Measurements from ENCODE around the gene GAPVD1. TPM values are rescaled to one million over a fixed set of nuclear protein-coding genes. Genes with fewer than 3 reads are reported as not detected.

Gene GAPVD1
- total and polyA plus RNA-seq, 8 donors, result 6.2 to 23.3 (median 16.0) TPM

DNA sequence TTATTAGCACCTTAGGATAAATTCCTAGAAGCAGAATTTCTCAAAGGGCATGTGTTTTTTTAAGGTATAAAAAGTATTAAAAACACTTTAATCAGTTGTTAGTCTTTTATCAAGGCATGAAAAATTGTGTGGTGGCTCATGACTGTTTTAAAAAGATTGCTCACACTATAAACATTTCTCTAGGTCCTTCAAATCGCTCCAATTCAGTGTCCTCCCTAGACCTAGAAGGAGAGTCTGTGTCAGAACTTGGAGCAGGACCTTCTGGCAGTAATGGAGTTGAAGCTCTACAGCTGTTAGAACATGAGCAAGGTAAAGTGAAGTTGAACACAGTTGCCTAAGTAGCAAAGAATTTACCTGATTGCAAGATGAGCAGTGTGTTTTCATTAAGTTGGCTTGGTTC, 62.0 kb downstream of the GAPVD1 start:
- DNase-seq, result no peak
- FAIRE-seq, result no peak
- Histone ChIP-seq H3K36me3 (peaks cover 5 to 30% (median 6%) of the 10 kb centered on the region in 3 donors), H3K27ac (no peak overlapping the region), H3K9me3 (no peaks in the 10 kb centered on the region), H3K27me3 (no peaks in the 10 kb centered on the region), H3K4me1 (no peaks in the 10 kb centered on the region), H3K4me3 (no peak overlapping the region)
- TF ChIP-seq, protein P1, sequence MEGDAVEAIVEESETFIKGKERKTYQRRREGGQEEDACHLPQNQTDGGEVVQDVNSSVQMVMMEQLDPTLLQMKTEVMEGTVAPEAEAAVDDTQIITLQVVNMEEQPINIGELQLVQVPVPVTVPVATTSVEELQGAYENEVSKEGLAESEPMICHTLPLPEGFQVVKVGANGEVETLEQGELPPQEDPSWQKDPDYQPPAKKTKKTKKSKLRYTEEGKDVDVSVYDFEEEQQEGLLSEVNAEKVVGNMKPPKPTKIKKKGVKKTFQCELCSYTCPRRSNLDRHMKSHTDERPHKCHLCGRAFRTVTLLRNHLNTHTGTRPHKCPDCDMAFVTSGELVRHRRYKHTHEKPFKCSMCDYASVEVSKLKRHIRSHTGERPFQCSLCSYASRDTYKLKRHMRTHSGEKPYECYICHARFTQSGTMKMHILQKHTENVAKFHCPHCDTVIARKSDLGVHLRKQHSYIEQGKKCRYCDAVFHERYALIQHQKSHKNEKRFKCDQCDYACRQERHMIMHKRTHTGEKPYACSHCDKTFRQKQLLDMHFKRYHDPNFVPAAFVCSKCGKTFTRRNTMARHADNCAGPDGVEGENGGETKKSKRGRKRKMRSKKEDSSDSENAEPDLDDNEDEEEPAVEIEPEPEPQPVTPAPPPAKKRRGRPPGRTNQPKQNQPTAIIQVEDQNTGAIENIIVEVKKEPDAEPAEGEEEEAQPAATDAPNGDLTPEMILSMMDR (IDR thresholded peaks at IDR 0.05), result no peak
- intact Hi-C loops (cut with DNase I), result no loop called here
- ATAC-seq, result no peak
- 92 to 97% methylated on average over 1 of the region's 1 CpG for WGBS, 2 donors

DNA sequence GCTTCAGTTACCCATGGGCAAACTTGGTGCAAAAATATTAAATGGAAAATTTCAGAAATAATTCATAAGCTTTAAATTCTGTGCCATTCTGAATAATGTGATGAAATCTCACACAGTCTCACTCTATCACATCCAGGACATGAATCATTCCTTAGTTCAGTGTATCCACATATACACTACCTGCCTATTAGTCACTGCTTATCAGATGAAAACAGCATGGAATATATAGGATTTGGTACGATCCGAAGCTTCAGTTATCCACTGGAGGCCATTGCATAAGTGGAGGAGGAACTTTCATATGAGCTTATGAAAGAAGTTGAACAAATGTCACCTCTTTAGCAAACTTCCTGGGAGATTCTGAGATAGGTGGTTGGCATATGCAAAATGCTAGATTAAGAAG, 64.2 kb downstream of the GAPVD1 start:
- H3K4me3 ChIP-seq, result no peak overlapping the region
- H3K27ac ChIP-seq, result no peak overlapping the region
- no peaks in the 10 kb centered on the region for H3K27me3 ChIP-seq
- WGBS, 2 donors, result 94 to 96% methylated on average over 2 of the region's 2 CpGs
- no peak for ATAC-seq
- no peak for FAIRE-seq
- H3K9me3 ChIP-seq, result no peaks in the 10 kb centered on the region
- intact Hi-C loops (cut with DNase I), result no loop called here
- TF ChIP-seq, protein P1 (IDR thresholded peaks at IDR 0.05), result no peak
- no peaks in the 10 kb centered on the region for H3K4me1 ChIP-seq
- H3K36me3 ChIP-seq, result peaks cover 5 to 37% (median 6%) of the 10 kb centered on the region in 3 donors
- DNase-seq, result no peak

DNA sequence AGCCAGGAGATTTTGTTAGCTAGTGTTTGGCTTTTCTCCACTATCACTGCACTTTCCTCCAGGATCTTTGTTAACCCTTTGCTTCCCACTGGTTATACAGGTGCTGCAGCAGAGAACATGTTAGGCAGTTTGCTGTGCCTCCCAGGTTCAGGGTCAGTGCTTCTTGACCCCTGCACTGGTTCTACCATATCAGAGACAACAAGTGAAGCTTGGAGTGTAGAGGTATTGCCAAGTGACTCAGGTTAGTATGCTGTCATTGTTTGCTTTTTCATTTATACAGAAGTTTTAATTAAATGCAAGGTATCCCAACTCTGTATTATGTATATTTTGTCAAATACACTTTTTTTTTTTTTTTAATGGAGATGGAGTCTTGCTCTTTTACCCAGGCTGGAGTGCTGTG, 68.4 kb downstream of the GAPVD1 start:
- FAIRE-seq (no peak), ATAC-seq (peak in 1 of 4 donors; percentile 8), DNase-seq (no peak)
- intact Hi-C loops (cut with DNase I), result no loop called here
- H3K4me3 ChIP-seq, result no peak overlapping the region
- TF ChIP-seq, protein P1 (IDR thresholded peaks at IDR 0.05), result no peak
- H3K27me3 ChIP-seq, result no peaks in the 10 kb centered on the region
- peaks cover 0 to 46% (median 5%) of the 10 kb centered on the region in 3 donors for H3K36me3 ChIP-seq
- no peaks in the 10 kb centered on the region for H3K4me1 ChIP-seq
- H3K9me3 ChIP-seq, result no peaks in the 10 kb centered on the region
- no peak overlapping the region for H3K27ac ChIP-seq

DNA sequence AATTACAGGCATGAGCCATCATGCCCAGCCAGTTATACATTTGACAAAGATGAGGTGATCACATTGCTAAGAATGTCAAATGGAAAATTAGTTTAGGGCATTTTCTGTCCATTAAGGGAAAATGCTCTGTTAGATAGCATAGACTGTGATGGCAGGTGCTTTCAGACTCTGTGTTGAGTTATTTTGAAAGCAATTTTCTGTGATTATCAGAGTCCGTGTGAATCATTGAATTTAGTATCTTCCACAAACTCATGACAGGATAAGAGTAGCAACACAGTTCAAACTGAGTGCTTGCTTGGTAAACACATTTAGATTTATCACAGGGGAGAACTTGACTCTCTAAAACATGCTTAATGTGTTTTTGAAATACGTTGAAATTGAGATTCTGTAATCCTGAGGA, 69.0 kb downstream of the GAPVD1 start:
- WGBS, 2 donors, result 80 to 81% methylated on average over 2 of the region's 2 CpGs
- DNase-seq, result no peak
- no peaks in the 10 kb centered on the region for H3K27me3 ChIP-seq
- no peak overlapping the region for H3K27ac ChIP-seq
- intact Hi-C loops (cut with DNase I), result no loop called here
- FAIRE-seq, result no peak
- H3K36me3 ChIP-seq, result peaks cover 0 to 45% (median 5%) of the 10 kb centered on the region in 3 donors
- no peaks in the 10 kb centered on the region for H3K9me3 ChIP-seq
- no peak overlapping the region for H3K4me3 ChIP-seq
- H3K4me1 ChIP-seq, result no peaks in the 10 kb centered on the region
- TF ChIP-seq, protein P1 (IDR thresholded peaks at IDR 0.05), result no peak
- no peak for ATAC-seq

DNA sequence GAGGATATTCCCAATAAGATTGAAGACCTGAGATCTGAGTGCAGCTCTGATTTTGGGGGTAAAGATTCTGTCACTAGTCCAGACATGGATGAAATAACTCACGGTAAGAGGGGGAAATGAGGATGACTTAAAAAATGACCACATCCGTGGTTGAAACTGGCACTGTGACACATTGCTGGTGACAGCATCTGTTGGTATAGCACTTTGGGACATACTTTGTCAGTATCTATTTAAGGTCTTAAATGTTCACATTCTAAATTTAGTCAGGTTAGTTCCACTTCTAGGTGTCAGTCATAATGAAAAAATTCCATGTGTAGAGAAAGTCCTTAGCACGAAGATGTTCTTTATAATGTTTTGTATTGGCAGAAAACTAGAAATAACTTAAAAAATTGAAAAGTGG, 70.9 kb downstream of the GAPVD1 start:
- 90 to 95% methylated on average over 3 of the region's 3 CpGs for WGBS, 2 donors
- DNase-seq (no peak), FAIRE-seq (no peak), ATAC-seq (no peak)
- Histone ChIP-seq H3K27me3 (no peaks in the 10 kb centered on the region), H3K4me3 (no peak overlapping the region), H3K36me3 (peaks cover 4 to 32% (median 5%) of the 10 kb centered on the region in 3 donors), H3K4me1 (no peaks in the 10 kb centered on the region), H3K9me3 (no peaks in the 10 kb centered on the region), H3K27ac (no peak overlapping the region)
- TF ChIP-seq, protein P1 (IDR thresholded peaks at IDR 0.05), result no peak
- intact Hi-C loops (cut with DNase I), result no loop called here
